Common myeloid progenitor, CD34-positive (primary cell): ENCODE results near the gene USH2A.

Experiments used
- CTCF ChIA-PET: fragments of 350-600 bp; sonication (Branson Sonifier 250); formaldehyde crosslinking; loops from one replicate; lab custom pipeline; 2021; ENCODE audit warnings: antibody characterized with exemption; lab: Charles Lee
- POLR2A ChIA-PET: fragments of 350-600 bp; sonication (Branson Sonifier 250); formaldehyde crosslinking; loops from one replicate; lab custom pipeline; 2021; ENCODE audit warnings: antibody characterized with exemption; lab: Charles Lee
- DNase-seq, 3 donors: peaks; one replicate each; pipeline versions ENCODE4 v3.0.0 to v3.0.0-alpha.2; 2013
- H3K27ac ChIP-seq, 2 experiments: 1 replicate in 1 of 2; 2 replicates in 1 of 2; pipeline ENCODE4 v1.7.0; 2013; ENCODE audit warnings: inconsistent platforms in 2 of 2, low read length in 2 of 2, mild to moderate bottlenecking in 2 of 2, low read depth in 1 of 2, moderate library complexity in 1 of 2; ENCODE audit not compliant: severe bottlenecking in 2 of 2, insufficient read depth in 1 of 2, poor library complexity in 1 of 2
- H3K27me3 ChIP-seq, 5 experiments: replicated peaks in 2 of 5; 1 replicate in 3 of 5; 2 replicates in 2 of 5; pipeline versions ENCODE4 v1.6.1 to v1.7.0; 2013; ENCODE audit warnings: low read length in 4 of 5, mild to moderate bottlenecking in 2 of 5, moderate library complexity in 2 of 5, inconsistent platforms in 1 of 5; ENCODE audit not compliant: insufficient read depth in 5 of 5, control insufficient read depth in 4 of 5
- H3K36me3 ChIP-seq, 4 experiments: 1 replicate in 2 of 4; 2 replicates in 2 of 4; pipeline versions ENCODE4 v1.6.1 to v1.7.0; 2013; ENCODE audit warnings: low read length in 3 of 4, control low read depth in 1 of 4, mild to moderate bottlenecking in 1 of 4; ENCODE audit not compliant: control insufficient read depth in 4 of 4, insufficient read depth in 4 of 4
- H3K4me1 ChIP-seq, 4 experiments: 1 replicate in 3 of 4; 2 replicates in 1 of 4; pipeline versions ENCODE4 v1.6.1 to v1.7.1; 2013; ENCODE audit warnings: low read length in 3 of 4, mild to moderate bottlenecking in 3 of 4, control low read depth in 1 of 4, inconsistent platforms in 1 of 4, moderate library complexity in 1 of 4; ENCODE audit not compliant: control insufficient read depth in 4 of 4, insufficient read depth in 4 of 4; ENCODE audit errors: control extremely low read depth in 1 of 4
- H3K4me3 ChIP-seq, 7 experiments: 1 replicate in 4 of 7; 2 replicates in 3 of 7; pipeline versions ENCODE4 v1.5.1 to v1.7.0; 2013; ENCODE audit warnings: mild to moderate bottlenecking in 7 of 7, low read length in 6 of 7, moderate library complexity in 6 of 7, inconsistent platforms in 2 of 7, low read depth in 2 of 7, control low read depth in 1 of 7; ENCODE audit not compliant: insufficient read depth in 4 of 7, control insufficient read depth in 1 of 7; ENCODE audit errors: extremely low read depth in 1 of 7
- H3K9me3 ChIP-seq, 5 experiments: 1 replicate in 4 of 5; 2 replicates in 1 of 5; pipeline versions ENCODE4 v1.6.1 to v1.7.1; 2013; ENCODE audit warnings: low read length in 4 of 5, mild to moderate bottlenecking in 2 of 5, inconsistent platforms in 1 of 5, low read depth in 1 of 5, moderate library complexity in 1 of 5; ENCODE audit not compliant: control insufficient read depth in 4 of 5, insufficient read depth in 2 of 5; ENCODE audit errors: control extremely low read depth in 1 of 5
- WGBS: methylation state at CpG from one replicate; pipeline ENCODE4 v1.1.5; 2013; ENCODE audit not compliant: insufficient coverage; 5-methylcytosine and 5-hydroxymethylcytosine counted together

The USH2A gene

DNA sequence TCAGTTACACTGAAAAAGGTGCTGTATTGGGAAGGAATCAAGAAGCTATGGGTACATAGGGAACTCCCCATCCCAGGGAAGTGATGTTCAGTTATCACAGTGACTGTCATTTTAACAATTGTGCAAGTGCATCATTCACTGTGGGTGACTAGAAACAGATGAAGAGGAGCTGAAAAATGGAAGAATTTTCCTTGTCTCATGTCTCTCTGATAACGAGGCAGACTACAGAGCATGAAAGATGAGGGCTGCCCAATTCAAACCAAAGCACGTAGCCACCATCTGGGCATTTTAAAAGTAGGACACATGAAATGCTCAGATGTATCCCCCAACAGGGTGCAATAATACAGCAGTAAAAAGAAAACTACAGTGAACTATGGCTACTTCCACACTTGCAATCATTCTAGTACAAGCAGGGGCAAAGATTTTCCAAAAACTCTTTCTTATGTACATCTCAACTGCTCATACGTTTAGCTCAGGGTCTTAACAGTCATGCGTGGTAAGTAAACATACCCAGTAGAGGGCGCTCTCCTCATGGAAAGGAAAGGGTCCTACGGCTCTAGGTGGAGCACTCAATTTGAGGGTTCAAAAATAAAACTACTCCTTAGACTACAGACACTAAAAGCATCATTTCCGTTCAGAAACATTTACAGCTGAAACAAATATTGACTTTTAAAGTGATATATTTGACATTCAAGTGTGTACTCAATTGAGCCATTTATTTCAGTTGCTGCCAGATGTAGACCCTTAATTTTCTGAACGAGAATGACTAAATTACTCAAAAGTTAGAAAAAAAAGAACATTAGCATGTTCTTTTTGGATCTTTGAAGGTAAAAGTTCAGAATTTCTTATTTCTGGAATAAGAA is 713.0 kb downstream of the USH2A start:
- Histone ChIP-seq H3K4me3 (no peak overlapping the region), H3K27ac (no peak overlapping the region), H3K36me3 (no peaks in the 10 kb centered on the region), H3K9me3 (no peaks in the 10 kb centered on the region), H3K4me1 (no peaks in the 10 kb centered on the region), H3K27me3 (peaks cover 0 to 2% (median 0%) of the 10 kb centered on the region in 5 experiments)
- WGBS: 38% methylated on average over 5 of the region's 8 CpGs
- CTCF ChIA-PET: interaction anchor here (0.7 kb wide), 1 partner anchor 919 kb away, joined by 3 read pairs; no protein-coding TSS in a partner anchor
- DNase-seq: peak; percentile 26 to 54 (median 53)
- POLR2A ChIA-PET: no interaction called here

GRCh38 chr1:215704089-215704860 is 719.0 kb downstream of the USH2A start:
- no peaks in the 10 kb centered on the region for H3K27me3 ChIP-seq
- CTCF ChIA-PET: interaction anchor here (0.7 kb wide), 1 partner anchor 102 kb away, joined by 3 read pairs; no protein-coding TSS in a partner anchor
- POLR2A ChIA-PET: no interaction called here
- H3K9me3 ChIP-seq: peaks cover 0 to 3% (median 0%) of the 10 kb centered on the region in 5 experiments
- WGBS: 81% methylated on average over 6 of the region's 6 CpGs
- no peak overlapping the region for H3K4me3 ChIP-seq
- no peaks in the 10 kb centered on the region for H3K36me3 ChIP-seq
- peak in 1 of 3 donors; percentile 18 for DNase-seq
- no peak overlapping the region for H3K27ac ChIP-seq
- H3K4me1 ChIP-seq: no peaks in the 10 kb centered on the region

DNA sequence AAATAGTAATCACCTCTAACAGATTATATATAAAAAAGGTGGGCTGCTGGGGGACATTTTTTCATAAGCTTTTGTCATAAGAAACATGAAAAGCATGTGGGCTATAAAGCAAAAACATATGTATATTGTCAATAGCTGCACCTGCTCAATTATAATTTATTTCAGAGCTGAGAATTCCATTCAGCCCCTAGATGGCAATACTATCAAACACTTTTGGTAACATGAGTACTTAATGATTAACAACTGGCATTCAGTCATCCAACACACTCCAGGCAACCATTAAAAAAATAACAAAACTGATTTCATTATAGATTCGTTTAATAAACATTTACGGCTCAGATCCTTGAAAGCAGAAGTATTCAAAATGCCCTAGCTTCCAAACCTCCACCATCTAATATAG is 741.0 kb downstream of the USH2A start:
- H3K4me1 ChIP-seq: no peaks in the 10 kb centered on the region
- ChIA-PET POLR2A (no interaction called here), CTCF (no interaction called here)
- H3K9me3 ChIP-seq: no peaks in the 10 kb centered on the region
- no peak overlapping the region for H3K27ac ChIP-seq
- no peak overlapping the region for H3K4me3 ChIP-seq
- no peaks in the 10 kb centered on the region for H3K27me3 ChIP-seq
- H3K36me3 ChIP-seq: no peaks in the 10 kb centered on the region
- no peak for DNase-seq
- WGBS: 100% methylated on average over 2 of the region's 2 CpGs

DNA sequence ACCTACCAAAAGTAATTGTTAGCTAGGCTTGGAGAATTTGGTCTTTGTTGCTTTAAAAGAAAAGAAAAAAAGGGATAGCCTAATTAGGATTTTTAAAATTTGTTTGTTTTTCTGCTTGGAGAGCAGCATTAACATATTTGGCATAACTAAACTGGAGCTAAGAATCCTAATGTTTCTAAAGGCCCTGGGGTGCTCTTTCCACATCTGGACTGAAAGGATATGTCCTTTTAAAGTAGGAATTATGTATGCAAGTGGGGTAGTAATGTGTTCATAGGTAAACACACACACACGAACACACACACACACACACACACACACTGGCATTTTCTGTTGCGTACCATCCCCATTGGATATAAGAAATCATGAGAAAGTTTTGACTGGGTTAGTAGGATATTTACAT is 742.2 kb downstream of the USH2A start:
- no peaks in the 10 kb centered on the region for H3K36me3 ChIP-seq
- no CpG with 5 or more reads among the region's 2 CpGs for WGBS

GRCh38 chr1:215679231-215679630 is 744.0 kb downstream of the USH2A start:
- WGBS: 100% methylated on average over 2 of the region's 3 CpGs
- Histone ChIP-seq H3K36me3 (no peaks in the 10 kb centered on the region), H3K4me1 (no peaks in the 10 kb centered on the region), H3K27ac (no peak overlapping the region), H3K27me3 (no peaks in the 10 kb centered on the region), H3K4me3 (no peak overlapping the region), H3K9me3 (no peaks in the 10 kb centered on the region)
- no peak for DNase-seq
- ChIA-PET POLR2A (no interaction called here), CTCF (interaction anchor here (1.2 kb wide), 1 partner anchor 12 kb away, joined by 4 read pairs; no protein-coding TSS in a partner anchor)

More for the DNA sequence above, 742.2 kb downstream of the USH2A start:
- Histone ChIP-seq H3K4me3 (no peak overlapping the region), H3K9me3 (no peaks in the 10 kb centered on the region), H3K4me1 (no peaks in the 10 kb centered on the region), H3K27me3 (no peaks in the 10 kb centered on the region), H3K27ac (no peak overlapping the region)
- POLR2A ChIA-PET: no interaction called here
- no peak for DNase-seq
- CTCF ChIA-PET: no interaction called here

- ChIA-PET POLR2A (no interaction called here), CTCF (no interaction called here)
- no peak for DNase-seq
- H3K4me1 ChIP-seq: no peaks in the 10 kb centered on the region
- H3K36me3 ChIP-seq: no peaks in the 10 kb centered on the region
- no peaks in the 10 kb centered on the region for H3K27me3 ChIP-seq
- no peak overlapping the region for H3K4me3 ChIP-seq
- no CpG with 5 or more reads among the region's 4 CpGs for WGBS
- no peak overlapping the region for H3K27ac ChIP-seq
- H3K9me3 ChIP-seq: no peaks in the 10 kb centered on the region
Measured at GRCh38 chr1:215677112-215677511, 746.1 kb downstream of the USH2A start.

GRCh38 chr1:215673943-215674342 is 749.3 kb downstream of the USH2A start:
- H3K4me3 ChIP-seq: no peak overlapping the region
- H3K27ac ChIP-seq: no peak overlapping the region
- no peaks in the 10 kb centered on the region for H3K9me3 ChIP-seq
- no peaks in the 10 kb centered on the region for H3K27me3 ChIP-seq
- H3K4me1 ChIP-seq: no peaks in the 10 kb centered on the region
- POLR2A ChIA-PET: no interaction called here
- no peaks in the 10 kb centered on the region for H3K36me3 ChIP-seq
- no peak for DNase-seq
- CTCF ChIA-PET: no interaction called here
- WGBS: 95% methylated on average over 4 of the region's 4 CpGs
